ENCODE results near the gene CCT3.

- TF ChIP-seq CTCF (IDR thresholded peaks at IDR 0.05; ENCODE audit: insufficient read depth, low read length): no peak
- no peak for TF ChIP-seq POLR2AphosphoS5 (IDR thresholded peaks at IDR 0.05; ENCODE audit: low read depth)
- TF ChIP-seq SPI1 (IDR thresholded peaks at IDR 0.05; ENCODE audit: borderline replicate concordance, low read depth): no peak
- no peak for TF ChIP-seq GABPA (IDR thresholded peaks at IDR 0.05; ENCODE audit: low read depth)
These were observed 58.3 kb downstream of the CCT3 start for GRCh38 chr1:156279837-156280236.

Measured in HL-60 (cell line).